Measurements from ENCODE around the gene HOXB6. TPM values are rescaled to one million over a fixed set of nuclear protein-coding genes. Genes with fewer than 3 reads are reported as not detected.
A peak's percentile ranks its signal among the peaks of the same experiment; 100 is the strongest.

The HOXB6 gene
- polyA plus RNA-seq, 4 donors = 0.45 to 17.5 (median 4.0) TPM

- FAIRE-seq (no peak), DNase-seq (no peak)
- H3K36me3 ChIP-seq (ENCODE audit: control insufficient read depth in 3 of 3, insufficient read depth in 2 of 3, low read depth in 1 of 3, low read length in 3 of 3) = no peaks in the 10 kb centered on the region
- no peak overlapping the region for H3K4me3 ChIP-seq (ENCODE audit: low read depth in 1 of 3, low read length in 3 of 3)
- H3K9me3 ChIP-seq (ENCODE audit: control insufficient read depth in 2 of 2, insufficient read depth in 1 of 2, low read depth in 1 of 2, low read length in 1 of 2) = no peaks in the 10 kb centered on the region
- H3K27ac ChIP-seq (ENCODE audit: low read depth in 1 of 3, low read length in 2 of 3) = no peak overlapping the region
- peaks cover 0 to 4% (median 3%) of the 10 kb centered on the region in 3 donors for H3K4me1 ChIP-seq (ENCODE audit: control insufficient read depth in 3 of 3, insufficient read depth in 2 of 3, low read depth in 1 of 3, low read length in 2 of 3)
- 69 to 87% (median 71%) methylated on average over 1 of the region's 1 CpG for WGBS, 3 donors
- peaks cover 22 to 97% (median 67%) of the 10 kb centered on the region in 3 donors for H3K27me3 ChIP-seq (ENCODE audit: control insufficient read depth in 3 of 3, insufficient read depth in 3 of 3, low read length in 3 of 3)
Observed at GRCh38 chr17:48644159-48644558, 39.4 kb upstream of the HOXB6 start.

- no peak for FAIRE-seq
- H3K4me3 ChIP-seq (ENCODE audit: low read depth in 1 of 3, low read length in 3 of 3) = peak overlapping the region in 1 of 3 donors; percentile 3
Observed at GRCh38 chr17:48643697-48644012, 38.9 kb upstream of the HOXB6 start.

GRCh38 chr17:48642843-48643696 is 38.3 kb upstream of the HOXB6 start:
- H3K4me1 ChIP-seq (ENCODE audit: control insufficient read depth in 3 of 3, insufficient read depth in 2 of 3, low read depth in 1 of 3, low read length in 2 of 3) = peaks cover 0 to 4% (median 3%) of the 10 kb centered on the region in 3 donors
- no peak overlapping the region for H3K27ac ChIP-seq (ENCODE audit: low read depth in 1 of 3, low read length in 2 of 3)
- DNase-seq (no peak), FAIRE-seq (no peak)
- 28 to 39% (median 30%) methylated on average over 23 of the region's 23 CpGs for whole genome bisulfite sequencing, 3 donors
- H3K27me3 ChIP-seq (ENCODE audit: control insufficient read depth in 3 of 3, insufficient read depth in 3 of 3, low read length in 3 of 3) = peaks cover 22 to 98% (median 69%) of the 10 kb centered on the region in 3 donors
- H3K4me3 ChIP-seq (ENCODE audit: low read depth in 1 of 3, low read length in 3 of 3) = peak overlapping the region in 1 of 3 donors; percentile 3
- H3K36me3 ChIP-seq (ENCODE audit: control insufficient read depth in 3 of 3, insufficient read depth in 2 of 3, low read depth in 1 of 3, low read length in 3 of 3) = no peaks in the 10 kb centered on the region
- H3K9me3 ChIP-seq (ENCODE audit: control insufficient read depth in 2 of 2, insufficient read depth in 1 of 2, low read depth in 1 of 2, low read length in 1 of 2) = no peaks in the 10 kb centered on the region

More at GRCh38 chr17:48643697-48644012, 38.9 kb upstream of the HOXB6 start:
- Histone ChIP-seq H3K9me3 (ENCODE audit: control insufficient read depth in 2 of 2, insufficient read depth in 1 of 2, low read depth in 1 of 2, low read length in 1 of 2) (no peaks in the 10 kb centered on the region), H3K36me3 (ENCODE audit: control insufficient read depth in 3 of 3, insufficient read depth in 2 of 3, low read depth in 1 of 3, low read length in 3 of 3) (no peaks in the 10 kb centered on the region), H3K27me3 (ENCODE audit: control insufficient read depth in 3 of 3, insufficient read depth in 3 of 3, low read length in 3 of 3) (peaks cover 22 to 98% (median 69%) of the 10 kb centered on the region in 3 donors), H3K4me1 (ENCODE audit: control insufficient read depth in 3 of 3, insufficient read depth in 2 of 3, low read depth in 1 of 3, low read length in 2 of 3) (peaks cover 0 to 4% (median 3%) of the 10 kb centered on the region in 3 donors), H3K27ac (ENCODE audit: low read depth in 1 of 3, low read length in 2 of 3) (no peak overlapping the region)
- DNase-seq = no peak

GRCh38 chr17:48642059-48642842 is 37.5 kb upstream of the HOXB6 start:
- peaks cover 22 to 99% (median 73%) of the 10 kb centered on the region in 3 donors for H3K27me3 ChIP-seq (ENCODE audit: control insufficient read depth in 3 of 3, insufficient read depth in 3 of 3, low read length in 3 of 3)
- DNase-seq = peak in 1 of 2 donors; percentile 45
- peaks cover 0 to 3% (median 0%) of the 10 kb centered on the region in 3 donors for H3K4me1 ChIP-seq (ENCODE audit: control insufficient read depth in 3 of 3, insufficient read depth in 2 of 3, low read depth in 1 of 3, low read length in 2 of 3)
- H3K27ac ChIP-seq (ENCODE audit: low read depth in 1 of 3, low read length in 2 of 3) = no peak overlapping the region
- no peaks in the 10 kb centered on the region for H3K36me3 ChIP-seq (ENCODE audit: control insufficient read depth in 3 of 3, insufficient read depth in 2 of 3, low read depth in 1 of 3, low read length in 3 of 3)
- 7 to 24% (median 16%) methylated on average over 51 to 58 of the region's 58 CpGs for WGBS, 3 donors
- H3K9me3 ChIP-seq (ENCODE audit: control insufficient read depth in 2 of 2, insufficient read depth in 1 of 2, low read depth in 1 of 2, low read length in 1 of 2) = no peaks in the 10 kb centered on the region
- FAIRE-seq = no peak
- no peak overlapping the region for H3K4me3 ChIP-seq (ENCODE audit: low read depth in 1 of 3, low read length in 3 of 3)

- Histone ChIP-seq H3K36me3 (ENCODE audit: control insufficient read depth in 3 of 3, insufficient read depth in 2 of 3, low read depth in 1 of 3, low read length in 3 of 3) (no peaks in the 10 kb centered on the region), H3K27me3 (ENCODE audit: control insufficient read depth in 3 of 3, insufficient read depth in 3 of 3, low read length in 3 of 3) (peaks cover 20 to 99% (median 76%) of the 10 kb centered on the region in 3 donors), H3K4me3 (ENCODE audit: low read depth in 1 of 3, low read length in 3 of 3) (no peak overlapping the region), H3K9me3 (ENCODE audit: control insufficient read depth in 2 of 2, insufficient read depth in 1 of 2, low read depth in 1 of 2, low read length in 1 of 2) (no peaks in the 10 kb centered on the region), H3K27ac (ENCODE audit: low read depth in 1 of 3, low read length in 2 of 3) (no peak overlapping the region), H3K4me1 (ENCODE audit: control insufficient read depth in 3 of 3, insufficient read depth in 2 of 3, low read depth in 1 of 3, low read length in 2 of 3) (no peaks in the 10 kb centered on the region)
- DNase-seq = no peak
- FAIRE-seq = no peak
- 5 to 20% (median 16%) methylated on average over 25 to 29 of the region's 29 CpGs for WGBS, 3 donors
Observed at GRCh38 chr17:48641541-48642058, 36.8 kb upstream of the HOXB6 start.

GRCh38 chr17:48640858-48641180 is 36.0 kb upstream of the HOXB6 start:
- Histone ChIP-seq H3K4me3 (ENCODE audit: low read depth in 1 of 3, low read length in 3 of 3) (no peak overlapping the region), H3K9me3 (ENCODE audit: control insufficient read depth in 2 of 2, insufficient read depth in 1 of 2, low read depth in 1 of 2, low read length in 1 of 2) (no peaks in the 10 kb centered on the region), H3K4me1 (ENCODE audit: control insufficient read depth in 3 of 3, insufficient read depth in 2 of 3, low read depth in 1 of 3, low read length in 2 of 3) (no peaks in the 10 kb centered on the region), H3K27me3 (ENCODE audit: control insufficient read depth in 3 of 3, insufficient read depth in 3 of 3, low read length in 3 of 3) (peaks cover 17 to 99% (median 74%) of the 10 kb centered on the region in 3 donors), H3K36me3 (ENCODE audit: control insufficient read depth in 3 of 3, insufficient read depth in 2 of 3, low read depth in 1 of 3, low read length in 3 of 3) (no peaks in the 10 kb centered on the region), H3K27ac (ENCODE audit: low read depth in 1 of 3, low read length in 2 of 3) (no peak overlapping the region)
- DNase-seq = no peak
- no peak for FAIRE-seq
- 43 to 60% (median 59%) methylated on average over 1 of the region's 1 CpG for WGBS, 3 donors

- no peak for FAIRE-seq
- H3K36me3 ChIP-seq (ENCODE audit: control insufficient read depth in 3 of 3, insufficient read depth in 2 of 3, low read depth in 1 of 3, low read length in 3 of 3) = no peaks in the 10 kb centered on the region
- H3K4me3 ChIP-seq (ENCODE audit: low read depth in 1 of 3, low read length in 3 of 3) = no peak overlapping the region
- no peaks in the 10 kb centered on the region for H3K9me3 ChIP-seq (ENCODE audit: control insufficient read depth in 2 of 2, insufficient read depth in 1 of 2, low read depth in 1 of 2, low read length in 1 of 2)
- no peaks in the 10 kb centered on the region for H3K4me1 ChIP-seq (ENCODE audit: control insufficient read depth in 3 of 3, insufficient read depth in 2 of 3, low read depth in 1 of 3, low read length in 2 of 3)
- WGBS, 3 donors = 46 to 62% (median 60%) methylated on average over 6 of the region's 6 CpGs
- peaks cover 17 to 99% (median 74%) of the 10 kb centered on the region in 3 donors for H3K27me3 ChIP-seq (ENCODE audit: control insufficient read depth in 3 of 3, insufficient read depth in 3 of 3, low read length in 3 of 3)
- no peak for DNase-seq
- H3K27ac ChIP-seq (ENCODE audit: low read depth in 1 of 3, low read length in 2 of 3) = no peak overlapping the region
Observed at GRCh38 chr17:48639982-48640857, 35.4 kb upstream of the HOXB6 start.

- peaks cover 0 to 9% (median 2%) of the 10 kb centered on the region in 3 donors for H3K4me1 ChIP-seq (ENCODE audit: control insufficient read depth in 3 of 3, insufficient read depth in 2 of 3, low read depth in 1 of 3, low read length in 2 of 3)
- peaks cover 13 to 99% (median 74%) of the 10 kb centered on the region in 3 donors for H3K27me3 ChIP-seq (ENCODE audit: control insufficient read depth in 3 of 3, insufficient read depth in 3 of 3, low read length in 3 of 3)
- DNase-seq (peak in 1 of 2 donors; percentile 19), FAIRE-seq (no peak)
- H3K9me3 ChIP-seq (ENCODE audit: control insufficient read depth in 2 of 2, insufficient read depth in 1 of 2, low read depth in 1 of 2, low read length in 1 of 2) = no peaks in the 10 kb centered on the region
- H3K36me3 ChIP-seq (ENCODE audit: control insufficient read depth in 3 of 3, insufficient read depth in 2 of 3, low read depth in 1 of 3, low read length in 3 of 3) = no peaks in the 10 kb centered on the region
- no peak overlapping the region for H3K4me3 ChIP-seq (ENCODE audit: low read depth in 1 of 3, low read length in 3 of 3)
- H3K27ac ChIP-seq (ENCODE audit: low read depth in 1 of 3, low read length in 2 of 3) = no peak overlapping the region
- 26 to 41% (median 35%) methylated on average over 5 of the region's 5 CpGs for WGBS, 3 donors
Observed at GRCh38 chr17:48639136-48639535, 34.4 kb upstream of the HOXB6 start.

Measured in small intestine (tissue), 7 donors.